ENCODE data around the gene PRKCQ. TPM values are rescaled to one million over a fixed set of nuclear protein-coding genes. Genes with fewer than 3 reads are reported as not detected.

PRKCQ gene
- total RNA-seq, 1 donor from 2014 or later: 2.1 TPM

GRCh38 chr10:6618340-6618739 is 38.3 kb upstream of the PRKCQ start:
- H2AFZ ChIP-seq (ENCODE audit: low read depth, low read length): no peak overlapping the region
- no peak for DNase-seq (ENCODE audit: low read depth)
- Mint-ChIP-seq H3K9me3 (ENCODE audit: unreplicated experiment) (no peaks in the 10 kb centered on the region), H3K27ac (ENCODE audit: unreplicated experiment) (no peak overlapping the region), H3K4me3 (ENCODE audit: unreplicated experiment) (no peak overlapping the region), H3K27me3 (ENCODE audit: low read depth, unreplicated experiment) (peaks cover 2% of the 10 kb centered on the region), H3K36me3 (ENCODE audit: low read depth, unreplicated experiment) (no peaks in the 10 kb centered on the region), H3K4me1 (ENCODE audit: low read depth, unreplicated experiment) (peaks cover 10% of the 10 kb centered on the region)
- no peak for FAIRE-seq
- H3K9ac ChIP-seq (ENCODE audit: low read length): no peak overlapping the region
- no peaks in the 10 kb centered on the region for H3K79me2 ChIP-seq (ENCODE audit: insufficient read depth, low read length)
- no peak overlapping the region for H3K4me3 ChIP-seq (ENCODE audit: insufficient read depth, low read depth, low read length)
- no peak overlapping the region for H3K4me2 ChIP-seq (ENCODE audit: low read length)
- H3K9me3 ChIP-seq (ENCODE audit: insufficient read depth, low read depth, low read length): no peaks in the 10 kb centered on the region
- no peak for TF ChIP-seq EZH2 (IDR thresholded peaks at IDR 0.05; ENCODE audit: insufficient read depth, low read length)
- TF ChIP-seq CTCF (IDR thresholded peaks at IDR 0.05; ENCODE audit: insufficient read depth, low read depth, low read length): no peak
- no peaks in the 10 kb centered on the region for H3K27me3 ChIP-seq (ENCODE audit: insufficient read depth, low read length)
- H3K36me3 ChIP-seq (ENCODE audit: insufficient read depth, low read length): no peaks in the 10 kb centered on the region
- H3K4me1 ChIP-seq (ENCODE audit: insufficient read depth, low read length): no peaks in the 10 kb centered on the region
- no peaks in the 10 kb centered on the region for H4K20me1 ChIP-seq (ENCODE audit: insufficient read depth, low read length)
- H3K27ac ChIP-seq (ENCODE audit: low read depth, low read length): no peak overlapping the region

- H2AFZ ChIP-seq (ENCODE audit: low read depth, low read length): no peak overlapping the region
- FAIRE-seq (no peak), DNase-seq (ENCODE audit: low read depth) (no peak)
- no peak overlapping the region for H3K27ac ChIP-seq (ENCODE audit: low read depth, low read length)
- no peaks in the 10 kb centered on the region for H3K36me3 Mint-ChIP-seq (ENCODE audit: low read depth, unreplicated experiment)
- H3K4me2 ChIP-seq (ENCODE audit: low read length): no peak overlapping the region
- peaks cover 11% of the 10 kb centered on the region for H3K4me1 Mint-ChIP-seq (ENCODE audit: low read depth, unreplicated experiment)
- H3K27ac Mint-ChIP-seq (ENCODE audit: unreplicated experiment): no peak overlapping the region
- H3K4me3 ChIP-seq (ENCODE audit: insufficient read depth, low read depth, low read length): no peak overlapping the region
- no peaks in the 10 kb centered on the region for H3K4me1 ChIP-seq (ENCODE audit: insufficient read depth, low read length)
- no peaks in the 10 kb centered on the region for H3K36me3 ChIP-seq (ENCODE audit: insufficient read depth, low read length)
- H3K4me3 Mint-ChIP-seq (ENCODE audit: unreplicated experiment): no peak overlapping the region
- H3K9me3 Mint-ChIP-seq (ENCODE audit: unreplicated experiment): no peaks in the 10 kb centered on the region
- H3K9ac ChIP-seq (ENCODE audit: low read length): no peak overlapping the region
- H3K27me3 Mint-ChIP-seq (ENCODE audit: low read depth, unreplicated experiment): peaks cover 2% of the 10 kb centered on the region
- no peaks in the 10 kb centered on the region for H3K9me3 ChIP-seq (ENCODE audit: insufficient read depth, low read depth, low read length)
- H3K27me3 ChIP-seq (ENCODE audit: insufficient read depth, low read length): no peaks in the 10 kb centered on the region
- H4K20me1 ChIP-seq (ENCODE audit: insufficient read depth, low read length): no peaks in the 10 kb centered on the region
- H3K79me2 ChIP-seq (ENCODE audit: insufficient read depth, low read length): no peaks in the 10 kb centered on the region
- no peak for TF ChIP-seq CTCF (IDR thresholded peaks at IDR 0.05; ENCODE audit: insufficient read depth, low read depth, low read length)
- TF ChIP-seq EZH2 (IDR thresholded peaks at IDR 0.05; ENCODE audit: insufficient read depth, low read length): no peak
Observed at GRCh38 chr10:6617309-6618076, 37.4 kb upstream of the PRKCQ start.

GRCh38 chr10:6615971-6616370 is 35.9 kb upstream of the PRKCQ start:
- FAIRE-seq (no peak), DNase-seq (ENCODE audit: low read depth) (no peak)
- Histone ChIP-seq H3K4me1 (ENCODE audit: insufficient read depth, low read length) (no peaks in the 10 kb centered on the region), H3K27me3 (ENCODE audit: insufficient read depth, low read length) (no peaks in the 10 kb centered on the region), H3K4me3 (ENCODE audit: insufficient read depth, low read depth, low read length) (no peak overlapping the region), H3K9ac (ENCODE audit: low read length) (no peak overlapping the region), H3K79me2 (ENCODE audit: insufficient read depth, low read length) (no peaks in the 10 kb centered on the region), H3K9me3 (ENCODE audit: insufficient read depth, low read depth, low read length) (no peaks in the 10 kb centered on the region), H2AFZ (ENCODE audit: low read depth, low read length) (no peak overlapping the region), H3K4me2 (ENCODE audit: low read length) (no peak overlapping the region), H3K27ac (ENCODE audit: low read depth, low read length) (no peak overlapping the region), H3K36me3 (ENCODE audit: insufficient read depth, low read length) (no peaks in the 10 kb centered on the region), H4K20me1 (ENCODE audit: insufficient read depth, low read length) (no peaks in the 10 kb centered on the region)
- Mint-ChIP-seq H3K4me3 (ENCODE audit: unreplicated experiment) (no peak overlapping the region), H3K27ac (ENCODE audit: unreplicated experiment) (no peak overlapping the region), H3K36me3 (ENCODE audit: low read depth, unreplicated experiment) (no peaks in the 10 kb centered on the region), H3K4me1 (ENCODE audit: low read depth, unreplicated experiment) (peaks cover 13% of the 10 kb centered on the region), H3K27me3 (ENCODE audit: low read depth, unreplicated experiment) (peaks cover 2% of the 10 kb centered on the region), H3K9me3 (ENCODE audit: unreplicated experiment) (no peaks in the 10 kb centered on the region)
- TF ChIP-seq CTCF (IDR thresholded peaks at IDR 0.05; ENCODE audit: insufficient read depth, low read depth, low read length) (no peak), EZH2 (IDR thresholded peaks at IDR 0.05; ENCODE audit: insufficient read depth, low read length) (no peak)
